Endothelial cell of umbilical vein (primary cell): ENCODE results near the gene PFDN4. TPM values are rescaled to one million over a fixed set of nuclear protein-coding genes. Genes with fewer than 3 reads are reported as not detected.
A peak's percentile ranks its signal among the peaks of the same experiment; 100 is the strongest.

Experiments used
- BruUV-seq: library from RNA; stranded (reverse); fragments of 400-500 nt; replicated peaks from 2 replicates; lab custom pipeline; 2021; lab: Mats Ljungman, UMichigan
- CTCF ChIA-PET: fragments of 300-600, 350-600 bp; sonication (Branson Sonifier 250); formaldehyde crosslinking; loops from one replicate; lab custom pipeline; 2021; ENCODE audit warnings: antibody characterized with exemption, inconsistent platforms; lab: Charles Lee
- POLR2A ChIA-PET: fragments of 300-600, 350-600 bp; sonication (Branson Sonifier 250); formaldehyde crosslinking; loops from one replicate; lab custom pipeline; 2021; ENCODE audit warnings: antibody characterized with exemption, inconsistent platforms; lab: Charles Lee
- DNase-seq: peaks from one replicate; pipeline ENCODE4 v3.0.0-alpha.2; 2011; ENCODE audit warnings: low read depth, low spot score
- FAIRE-seq: peaks from 2 replicates; lab custom pipeline; 2011; peaks lifted over from hg19 to GRCh38; lab: Jason Lieb, UNC
- H2AFZ ChIP-seq: 2 replicates; pipeline ENCODE4 v1.6.0; 2012; ENCODE audit warnings: low read depth, low read length, control low read depth, inconsistent platforms
- H3K27ac ChIP-seq: 2 replicates; pipeline ENCODE4 v1.5.1; 2011; ENCODE audit warnings: low read depth, mild to moderate bottlenecking, control low read depth, low read length, moderate library complexity; ENCODE audit not compliant: insufficient read depth
- H3K27me3 ChIP-seq, 2 experiments: 2 replicates each; pipeline versions ENCODE4 v1.6.0 to v1.6.1; 2011; ENCODE audit warnings: low read length in 2 of 2, mixed read lengths in 1 of 2; ENCODE audit not compliant: control insufficient read depth in 2 of 2, insufficient read depth in 2 of 2
- H3K36me3 ChIP-seq, 2 experiments: 2 replicates in 1 of 2; 3 replicates in 1 of 2; pipeline ENCODE4 v1.5.1; 2011; ENCODE audit warnings: low read length in 2 of 2, mild to moderate bottlenecking in 1 of 2, moderate library complexity in 1 of 2; ENCODE audit not compliant: control insufficient read depth in 2 of 2, insufficient read depth in 2 of 2; ENCODE audit errors: extremely low read depth in 1 of 2
- H3K4me1 ChIP-seq: 3 replicates; pipeline ENCODE4 v1.5.1; 2011; ENCODE audit warnings: mild to moderate bottlenecking, low read length; ENCODE audit not compliant: control insufficient read depth, insufficient read depth; ENCODE audit errors: extremely low read depth
- H3K4me2 ChIP-seq: 2 replicates; pipeline ENCODE4 v1.6.1; 2011; ENCODE audit warnings: low read length, control low read depth, mixed read lengths; ENCODE audit not compliant: insufficient read depth
- H3K4me3 ChIP-seq, 3 experiments: fragments of 200-600 bp in 1 of 3; sonication (generic), shearing (Covaris generic) in 1 of 3; replicated peaks in 1 of 3; 2 replicates each; pipeline ENCODE4 v1.5.1; 2011 to 2016; ENCODE audit warnings: control low read depth in 3 of 3, low read length in 3 of 3, mild to moderate bottlenecking in 2 of 3, inconsistent platforms in 1 of 3, low read depth in 1 of 3, moderate library complexity in 1 of 3; ENCODE audit not compliant: insufficient read depth in 1 of 3
- H3K79me2 ChIP-seq: 2 replicates; pipeline ENCODE4 v1.6.0; 2012; ENCODE audit warnings: low read length, inconsistent platforms; ENCODE audit not compliant: control insufficient read depth, insufficient read depth
- H3K9ac ChIP-seq: replicated peaks from 2 replicates; pipeline ENCODE3; 2011; ENCODE audit warnings: low read length, control low read depth; ENCODE audit not compliant: insufficient read depth; ENCODE audit errors: extremely low read depth
- H3K9me1 ChIP-seq: replicated peaks from 3 replicates; pipeline ENCODE4 v1.6.0; 2011; ENCODE audit warnings: mild to moderate bottlenecking, low read length; ENCODE audit not compliant: control insufficient read depth, insufficient read depth; ENCODE audit errors: extremely low read depth
- H3K9me3 ChIP-seq: replicated peaks from 2 replicates; pipeline ENCODE4 v1.5.1; 2012; ENCODE audit warnings: low read length, inconsistent platforms; ENCODE audit not compliant: control insufficient read depth, insufficient read depth
- H4K20me1 ChIP-seq: replicated peaks from 2 replicates; pipeline ENCODE3; 2011; ENCODE audit warnings: mild to moderate bottlenecking, low read length; ENCODE audit not compliant: control insufficient read depth, insufficient read depth; ENCODE audit errors: extremely low read depth
- JUN ChIP-seq: IDR thresholded peaks from 2 replicates; pipeline ENCODE4 v1.6.1; 2011; ENCODE audit warnings: borderline replicate concordance, low read depth; ENCODE audit not compliant: insufficient read length, insufficient read depth
- POLR2A ChIP-seq: IDR thresholded peaks from 2 replicates; pipeline ENCODE4 v1.6.1; 2012; ENCODE audit warnings: low read depth, mild to moderate bottlenecking, control low read depth, low read length
- POLR2AphosphoS5 ChIP-seq: IDR thresholded peaks from 2 replicates; pipeline ENCODE4 v1.6.1; 2012; ENCODE audit warnings: low read depth, mild to moderate bottlenecking, control low read depth, low read length, moderate library complexity; ENCODE audit not compliant: insufficient read depth
- dilution Hi-C: fragments of 300-500 bp; cut with MboI; formaldehyde crosslinking; loops from one replicate; pipeline ENCODE4 v1.15.0; 2019; ENCODE audit warnings: low sequenced_read_pairs; ENCODE audit not compliant: extremely low pct_ligation_motif_present
- intact Hi-C: fragments of 100-400 bp; cut with micrococcal nuclease; formaldehyde crosslinking; loops from one replicate; pipeline ENCODE4 v1.10.0; 2022
- polyA plus RNA-seq, 4 experiments: library from polyadenylated mRNA; depleted of rRNA in 3 of 4; stranded (reverse) in 3 of 4; unstranded in 1 of 4; fragments of >200 nt; gene quantifications; 2 replicates each; pipeline versions ENCODE4 v1.2.1 to v1.2.3, GENCODE V29; 2011 to 2012; ENCODE audit warnings: missing spikeins in 1 of 4
- total RNA-seq: library from RNA; stranded (reverse); gene quantifications from 2 replicates; pipeline ENCODE4 v1.2.3, GENCODE V29; 2021
- TF ChIP-seq, protein P1 (sequence below), 2 donors: IDR thresholded peaks; 1 replicate in 1 of 2; 2 replicates in 1 of 2; pipeline ENCODE4 v1.5.1; 2011; ENCODE audit warnings: low read length in 2 of 2, mild to moderate bottlenecking in 2 of 2, moderate library complexity in 2 of 2, control low read depth in 1 of 2, inconsistent platforms in 1 of 2, low read depth in 1 of 2; ENCODE audit not compliant: insufficient read depth in 1 of 2; ENCODE audit errors: extremely low read depth in 1 of 2

PFDN4 gene
- total and polyA plus RNA-seq, 2 donors (not counting 3 experiments of a cell fraction or from before 2014, with no cell fraction given) = 17.5 to 44.2 TPM

DNA sequence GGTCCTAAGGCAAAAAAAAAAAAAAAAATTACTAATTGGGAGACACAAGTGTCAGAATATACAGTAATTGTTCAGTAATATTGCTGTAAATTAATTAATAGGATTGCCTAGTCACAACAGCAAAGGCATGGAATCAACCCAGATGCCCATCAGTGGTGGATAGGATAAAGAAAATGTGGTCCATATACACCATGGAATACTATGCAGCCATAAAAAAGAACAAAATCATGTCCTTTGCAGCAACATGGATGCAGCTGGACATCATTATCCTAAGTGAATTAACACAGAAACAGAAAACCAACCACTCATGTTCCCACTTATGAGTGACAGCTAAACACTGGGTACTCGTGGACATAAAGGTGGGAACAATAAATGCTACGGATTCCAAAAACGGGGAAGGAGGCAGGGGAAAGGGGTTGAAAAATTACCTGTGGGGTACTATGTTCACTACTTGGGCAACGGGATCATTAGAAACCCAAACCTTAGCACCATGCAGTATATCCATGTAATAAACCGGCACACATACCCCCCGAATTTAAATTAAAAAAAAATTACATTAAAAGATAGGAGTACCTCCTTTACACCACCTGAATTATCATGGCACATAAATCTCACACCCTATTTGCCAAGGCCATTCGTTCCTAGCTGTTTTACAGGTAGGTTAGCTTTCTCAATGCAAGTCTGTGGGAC lies 689 bp upstream of the PFDN4 start:
- no peak overlapping the region for H3K4me2 ChIP-seq
- H2AFZ ChIP-seq = no peak overlapping the region
- FAIRE-seq = no peak
- H3K4me1 ChIP-seq = peaks cover 9% of the 10 kb centered on the region
- intact Hi-C loops = loop anchor here (5.0 kb wide), 1 partner anchor 270 kb away; the partner anchor contains the start of gene DOK5
- BruUV-seq = no TSS peak
- dilution Hi-C loops = no loop called here
- no peak overlapping the region for H3K27ac ChIP-seq
- no peaks in the 10 kb centered on the region for H3K36me3 ChIP-seq
- ChIA-PET CTCF (interaction anchor here (0.6 to 2.3 kb wide), 14 partner anchors 8 to 440 kb away, joined by 3 to 14 read pairs (median 4); no protein-coding TSS in a partner anchor), POLR2A (no interaction called here)
- no peaks in the 10 kb centered on the region for H4K20me1 ChIP-seq
- peak overlapping the region; percentile 97 for H3K9ac ChIP-seq
- no peak overlapping the region for H3K4me3 ChIP-seq
- peaks cover 38% of the 10 kb centered on the region for H3K79me2 ChIP-seq
- H3K9me3 ChIP-seq = no peaks in the 10 kb centered on the region
- DNase-seq = no peak
- H3K27me3 ChIP-seq = no peaks in the 10 kb centered on the region
- TF ChIP-seq, protein P1, sequence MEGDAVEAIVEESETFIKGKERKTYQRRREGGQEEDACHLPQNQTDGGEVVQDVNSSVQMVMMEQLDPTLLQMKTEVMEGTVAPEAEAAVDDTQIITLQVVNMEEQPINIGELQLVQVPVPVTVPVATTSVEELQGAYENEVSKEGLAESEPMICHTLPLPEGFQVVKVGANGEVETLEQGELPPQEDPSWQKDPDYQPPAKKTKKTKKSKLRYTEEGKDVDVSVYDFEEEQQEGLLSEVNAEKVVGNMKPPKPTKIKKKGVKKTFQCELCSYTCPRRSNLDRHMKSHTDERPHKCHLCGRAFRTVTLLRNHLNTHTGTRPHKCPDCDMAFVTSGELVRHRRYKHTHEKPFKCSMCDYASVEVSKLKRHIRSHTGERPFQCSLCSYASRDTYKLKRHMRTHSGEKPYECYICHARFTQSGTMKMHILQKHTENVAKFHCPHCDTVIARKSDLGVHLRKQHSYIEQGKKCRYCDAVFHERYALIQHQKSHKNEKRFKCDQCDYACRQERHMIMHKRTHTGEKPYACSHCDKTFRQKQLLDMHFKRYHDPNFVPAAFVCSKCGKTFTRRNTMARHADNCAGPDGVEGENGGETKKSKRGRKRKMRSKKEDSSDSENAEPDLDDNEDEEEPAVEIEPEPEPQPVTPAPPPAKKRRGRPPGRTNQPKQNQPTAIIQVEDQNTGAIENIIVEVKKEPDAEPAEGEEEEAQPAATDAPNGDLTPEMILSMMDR (IDR thresholded peaks at IDR 0.05; ENCODE audit: extremely low read depth in 1 of 2, insufficient read depth in 1 of 2, low read depth in 1 of 2, low read length in 2 of 2) = no peak
- no peak for TF ChIP-seq JUN
- no peak for TF ChIP-seq POLR2A
- TF ChIP-seq POLR2AphosphoS5 = no peak
- H3K9me1 ChIP-seq = no peaks in the 10 kb centered on the region
